Measurements from ENCODE around the gene CDHR1. TPM values are rescaled to one million over a fixed set of nuclear protein-coding genes. Genes with fewer than 3 reads are reported as not detected.

Gene CDHR1
- total and polyA plus RNA-seq, 2 of the 8 experiments (the other 6 are each of a cell fraction or from before 2014, with no cell fraction given): 3.9 to 10.5 TPM

DNA sequence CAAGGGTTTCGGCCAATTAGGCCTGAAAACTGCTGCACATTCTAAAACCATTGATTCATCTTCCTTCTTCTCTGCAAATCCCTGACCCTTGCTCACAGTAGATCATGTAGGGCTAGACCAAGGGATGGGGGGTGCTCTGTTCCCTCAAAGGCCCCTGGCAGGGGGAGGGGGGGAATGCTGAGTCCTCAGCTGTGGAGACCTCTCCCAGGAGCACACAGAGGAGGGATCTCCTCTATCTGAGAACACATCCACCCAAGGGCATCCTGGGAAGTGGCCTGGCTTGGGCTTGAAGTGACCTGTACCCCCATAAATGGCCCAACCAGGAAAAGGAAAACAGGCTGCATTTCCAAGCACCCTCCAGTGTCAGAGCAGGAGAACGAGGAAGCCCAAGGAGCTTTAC lies 1.0 kb upstream of the CDHR1 start:
- Histone ChIP-seq H2BK20ac (ENCODE audit: low read length) (no peak overlapping the region), H3K14ac (ENCODE audit: insufficient read length) (no peak overlapping the region), H3K4ac (replicated peaks; ENCODE audit: insufficient read length, low read depth, low read length) (no peak overlapping the region), H3K79me2 (ENCODE audit: control insufficient read depth in 1 of 2, insufficient read depth in 2 of 2, low read length in 2 of 2) (no peaks in the 10 kb centered on the region), H3K23ac (ENCODE audit: insufficient read length) (no peak overlapping the region), H2BK5ac (ENCODE audit: low read depth, low read length) (no peak overlapping the region), H3K56ac (replicated peaks; ENCODE audit: insufficient read length, low read depth, low read length) (no peak overlapping the region), H3K36me3 (ENCODE audit: control insufficient read depth in 2 of 4, insufficient read depth in 4 of 4, low read length in 3 of 4) (no peaks in the 10 kb centered on the region), H4K8ac (ENCODE audit: extremely low read depth, insufficient read depth, low read length) (no peak overlapping the region), H4K91ac (replicated peaks; ENCODE audit: insufficient read length, low read length) (no peak overlapping the region), H4K5ac (ENCODE audit: insufficient read length, low read depth, low read length) (no peak overlapping the region), H3K9ac (replicated peaks in 1 of 4; ENCODE audit: extremely low read depth in 1 of 4, low read depth in 3 of 4, low read length in 3 of 4) (no peak overlapping the region), H2AFZ (ENCODE audit: low read length) (no peak overlapping the region), H3K18ac (ENCODE audit: extremely low read depth, low read length) (no peak overlapping the region), H2AK5ac (ENCODE audit: low read depth, low read length) (no peak overlapping the region), H3K4me3 (ENCODE audit: extremely low read depth in 1 of 4, insufficient read depth in 2 of 4, low read depth in 3 of 4, low read length in 4 of 4) (no peak overlapping the region), H3K9me3 (ENCODE audit: insufficient read depth in 2 of 2, low read depth in 1 of 2, low read length in 1 of 2) (no peaks in the 10 kb centered on the region), H3K23me2 (ENCODE audit: low read depth, low read length) (peaks cover 12% of the 10 kb centered on the region; the same call in 1 of the 2 replicates), H3K4me2 (ENCODE audit: insufficient read depth in 1 of 2, low read depth in 2 of 2, low read length in 2 of 2) (no peak overlapping the region; a peak in 1 of 4 replicates), H3K79me1 (ENCODE audit: low read depth, low read length) (no peaks in the 10 kb centered on the region), H4K20me1 (replicated peaks in 1 of 2; ENCODE audit: control insufficient read depth in 1 of 2, insufficient read depth in 2 of 2, low read length in 2 of 2) (peaks cover 0 to 2% of the 10 kb centered on the region in 2 experiments), H3K27me3 (replicated peaks in 1 of 4; ENCODE audit: control insufficient read depth in 3 of 4, extremely low read depth in 1 of 4, insufficient read depth in 3 of 4, low read length in 3 of 4) (peaks cover 2 to 36% (median 31%) of the 10 kb centered on the region in 4 experiments), H3K27ac (ENCODE audit: low read depth, low read length) (no peak overlapping the region), H2BK12ac (ENCODE audit: low read depth, low read length) (no peak overlapping the region), H2BK120ac (replicated peaks; ENCODE audit: low read depth, low read length) (no peak overlapping the region), H2BK15ac (ENCODE audit: low read length) (no peak overlapping the region), H3K4me1 (replicated peaks in 1 of 4; ENCODE audit: control insufficient read depth in 3 of 4, insufficient read depth in 4 of 4, low read length in 3 of 4) (peaks cover 0 to 5% (median 2%) of the 10 kb centered on the region in 4 experiments; a peak in 4 of 7 replicates)
- no peak for TF ChIP-seq KDM1A (IDR thresholded peaks at IDR 0.05; ENCODE audit: borderline replicate concordance, low read length)
- no peak for TF ChIP-seq GTF2F1 (IDR thresholded peaks at IDR 0.05; ENCODE audit: borderline replicate concordance, low read depth, low read length)
- TF ChIP-seq BACH1 (IDR thresholded peaks at IDR 0.05; ENCODE audit: low read length): no peak
- no peak for TF ChIP-seq SP1 (IDR thresholded peaks at IDR 0.05; ENCODE audit: low read depth, low read length)
- POLR2A ChIA-PET (ENCODE audit: partially characterized antibody): no interaction called here
- FAIRE-seq (no peak), DNase-seq (ENCODE audit: low read depth in 1 of 2, low spot score in 2 of 2) (no peak)
- WGBS, 2 experiments (ENCODE audit: extremely low coverage in 1 of 2, insufficient coverage in 1 of 2, insufficient read length in 1 of 2, insufficient replicate concordance in 2 of 2, low coverage in 1 of 2, low lambda C conversion rate in 2 of 2, missing lambda C conversion rate in 1 of 2): 86% methylated on average over 2 of the region's 2 CpGs; no CpG with 5 or more reads in 1 of the 2 experiments
- CTCF ChIA-PET (ENCODE audit: partially characterized antibody): interaction anchor here (0.8 to 8.6 kb wide), 6 partner anchors 9 to 332 kb away, joined by 3 to 64 read pairs (median 12); no protein-coding TSS in a partner anchor

Measured in H1 (cell line).